Neutrophil (primary cell): ENCODE measurements around the gene PRKG1.

Source experiments
- H3K27ac ChIP-seq: fragments of 200-600 bp; sonication (generic); 2 replicates; pipeline ENCODE4 v1.5.1; 2016; ENCODE audit warnings: mild to moderate bottlenecking, moderate library complexity
- H3K27me3 ChIP-seq: fragments of 200-600 bp; sonication (generic); 2 replicates; pipeline ENCODE4 v1.6.0; 2016; ENCODE audit warnings: mild to moderate bottlenecking
- H3K36me3 ChIP-seq: fragments of 200-600 bp; sonication (generic); 2 replicates; pipeline ENCODE4 v1.5.1; 2017
- H3K4me1 ChIP-seq, 2 experiments: fragments of 200-600 bp in 1 of 2; sonication (generic) in 1 of 2; 1 replicate in 1 of 2; 2 replicates in 1 of 2; pipeline versions ENCODE4 v1.5.1 to v1.6.1; 2013 to 2016; ENCODE audit warnings: low read depth in 1 of 2, low read length in 1 of 2, mild to moderate bottlenecking in 1 of 2, moderate library complexity in 1 of 2; ENCODE audit not compliant: control insufficient read depth in 1 of 2, insufficient read depth in 1 of 2
- H3K4me3 ChIP-seq, 2 experiments: fragments of 200-600 bp in 1 of 2; sonication (generic) in 1 of 2; 1 replicate in 1 of 2; 2 replicates in 1 of 2; pipeline ENCODE4 v1.5.1; 2013 to 2016; ENCODE audit warnings: low read depth in 1 of 2, low read length in 1 of 2, mild to moderate bottlenecking in 1 of 2, moderate library complexity in 1 of 2
- H3K9me3 ChIP-seq: fragments of 200-600 bp; sonication (generic); 2 replicates; pipeline ENCODE4 v1.5.1; 2016
- TF ChIP-seq, protein P1 (sequence below): fragments of 200-600 bp; sonication (generic); IDR thresholded peaks from 2 replicates; pipeline ENCODE4 v1.5.1; 2016; ENCODE audit warnings: antibody characterized with exemption

PRKG1 gene

DNA sequence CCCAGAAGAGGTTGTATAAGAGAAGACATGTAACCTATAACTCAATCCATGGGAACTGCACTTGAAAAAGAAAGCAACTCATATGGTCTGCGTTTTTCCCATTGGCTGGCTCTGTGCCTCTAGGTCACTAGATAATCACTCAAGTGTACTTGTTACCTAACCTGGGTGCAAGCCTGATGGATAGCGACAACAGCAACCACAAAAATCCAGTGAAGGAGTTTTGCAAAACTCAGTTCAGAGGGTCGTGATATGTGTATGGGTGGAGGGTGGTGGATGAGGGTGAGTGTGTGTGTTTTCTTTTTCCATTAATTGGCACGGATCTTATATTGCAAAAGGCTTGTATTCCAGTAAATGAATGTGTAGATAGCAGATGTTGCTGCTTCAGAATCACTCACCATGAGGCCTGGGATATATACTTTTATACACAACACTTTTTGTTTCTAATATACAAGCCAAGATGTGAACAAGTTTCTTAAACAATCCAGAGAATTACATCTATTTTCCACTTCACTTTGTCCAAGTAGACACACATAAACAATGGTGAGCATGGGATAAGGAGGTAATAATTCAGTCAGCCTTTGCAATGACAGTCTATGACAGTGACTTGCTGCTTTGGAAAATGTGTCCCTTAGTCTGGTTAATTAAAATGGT is 952.9 kb downstream of the PRKG1 start:
- Histone ChIP-seq H3K36me3 (no peaks in the 10 kb centered on the region), H3K4me1 (no peaks in the 10 kb centered on the region), H3K27ac (no peak overlapping the region), H3K27me3 (no peaks in the 10 kb centered on the region), H3K4me3 (no peak overlapping the region), H3K9me3 (no peaks in the 10 kb centered on the region)
- TF ChIP-seq, protein P1, sequence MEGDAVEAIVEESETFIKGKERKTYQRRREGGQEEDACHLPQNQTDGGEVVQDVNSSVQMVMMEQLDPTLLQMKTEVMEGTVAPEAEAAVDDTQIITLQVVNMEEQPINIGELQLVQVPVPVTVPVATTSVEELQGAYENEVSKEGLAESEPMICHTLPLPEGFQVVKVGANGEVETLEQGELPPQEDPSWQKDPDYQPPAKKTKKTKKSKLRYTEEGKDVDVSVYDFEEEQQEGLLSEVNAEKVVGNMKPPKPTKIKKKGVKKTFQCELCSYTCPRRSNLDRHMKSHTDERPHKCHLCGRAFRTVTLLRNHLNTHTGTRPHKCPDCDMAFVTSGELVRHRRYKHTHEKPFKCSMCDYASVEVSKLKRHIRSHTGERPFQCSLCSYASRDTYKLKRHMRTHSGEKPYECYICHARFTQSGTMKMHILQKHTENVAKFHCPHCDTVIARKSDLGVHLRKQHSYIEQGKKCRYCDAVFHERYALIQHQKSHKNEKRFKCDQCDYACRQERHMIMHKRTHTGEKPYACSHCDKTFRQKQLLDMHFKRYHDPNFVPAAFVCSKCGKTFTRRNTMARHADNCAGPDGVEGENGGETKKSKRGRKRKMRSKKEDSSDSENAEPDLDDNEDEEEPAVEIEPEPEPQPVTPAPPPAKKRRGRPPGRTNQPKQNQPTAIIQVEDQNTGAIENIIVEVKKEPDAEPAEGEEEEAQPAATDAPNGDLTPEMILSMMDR = no peak

DNA sequence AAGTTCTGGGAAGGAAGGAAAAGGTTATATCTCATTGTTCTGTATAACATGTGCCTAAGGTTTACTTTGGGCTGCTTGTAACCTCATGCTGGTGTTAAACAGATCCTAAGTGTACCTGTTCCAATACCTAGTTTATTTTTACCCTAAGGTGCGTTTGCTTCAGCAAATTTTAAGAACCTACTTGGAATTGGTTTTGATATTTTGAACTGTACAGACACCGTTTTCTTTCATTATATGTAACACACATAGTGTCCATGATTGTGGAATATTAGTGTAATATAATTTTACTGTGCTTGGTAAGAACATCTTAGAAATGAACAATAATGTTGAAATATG is 954.2 kb downstream of the PRKG1 start:
- Histone ChIP-seq H3K27ac (no peak overlapping the region), H3K36me3 (no peaks in the 10 kb centered on the region), H3K9me3 (no peaks in the 10 kb centered on the region), H3K4me1 (no peaks in the 10 kb centered on the region), H3K4me3 (no peak overlapping the region), H3K27me3 (no peaks in the 10 kb centered on the region)
- TF ChIP-seq, protein P1 = no peak

DNA sequence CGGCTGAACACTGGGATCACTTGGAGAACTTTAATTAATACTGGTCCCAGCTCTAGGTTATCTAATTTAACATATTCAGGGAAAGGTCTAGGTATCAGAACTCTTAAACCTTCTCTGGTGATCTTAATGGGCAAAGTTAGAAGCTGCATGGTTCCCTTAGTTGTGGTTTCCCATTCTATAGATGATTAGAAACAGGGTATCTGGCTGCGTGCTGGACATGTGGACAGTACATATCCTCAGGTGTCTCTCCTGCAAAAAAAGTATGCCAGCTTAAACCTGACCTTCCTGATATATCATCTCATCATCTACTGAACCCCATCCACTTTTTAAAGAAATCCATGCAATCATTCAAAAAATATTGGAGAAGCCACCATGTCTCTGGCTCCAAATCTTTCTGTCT is 955.3 kb downstream of the PRKG1 start:
- TF ChIP-seq, protein P1 = no peak
- Histone ChIP-seq H3K4me3 (no peak overlapping the region), H3K4me1 (no peaks in the 10 kb centered on the region), H3K9me3 (no peaks in the 10 kb centered on the region), H3K27me3 (no peaks in the 10 kb centered on the region), H3K27ac (no peak overlapping the region), H3K36me3 (no peaks in the 10 kb centered on the region)

DNA sequence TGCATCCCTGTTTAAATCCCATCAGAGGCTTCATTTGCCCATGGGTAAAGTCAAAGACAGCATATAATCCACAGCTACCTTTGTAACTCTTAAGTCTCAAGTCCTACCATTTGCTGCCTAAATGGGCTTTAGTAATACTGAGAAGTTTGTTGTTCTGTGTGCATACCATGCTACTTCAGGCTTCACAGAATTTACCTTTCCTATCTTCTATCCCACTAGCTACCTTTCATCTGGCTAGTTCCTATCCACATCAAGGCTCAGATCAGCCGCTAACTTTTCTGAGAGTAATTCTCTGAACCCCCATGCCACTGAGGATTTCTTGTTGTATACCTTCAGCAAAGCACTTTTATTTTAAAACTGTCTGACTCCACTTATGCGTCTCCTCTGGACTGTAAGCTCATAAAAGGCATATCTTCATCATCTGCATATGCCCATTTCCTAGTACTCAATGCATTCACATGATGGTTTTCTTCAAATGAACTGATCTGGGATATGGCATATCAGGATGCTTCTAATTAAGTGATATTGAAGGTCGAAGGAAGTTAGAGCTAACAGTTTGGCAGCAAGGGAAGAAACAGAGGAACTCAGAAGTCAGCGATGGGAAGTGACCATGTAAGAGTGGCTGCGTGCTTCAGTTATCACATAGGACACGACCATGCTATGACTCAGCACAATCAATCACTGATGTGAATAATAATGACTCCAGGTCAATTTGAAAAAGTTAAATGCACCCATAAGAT is 955.9 kb downstream of the PRKG1 start:
- no peaks in the 10 kb centered on the region for H3K27me3 ChIP-seq
- TF ChIP-seq, protein P1 = no peak
- no peaks in the 10 kb centered on the region for H3K36me3 ChIP-seq
- H3K27ac ChIP-seq = no peak overlapping the region
- no peaks in the 10 kb centered on the region for H3K9me3 ChIP-seq
- H3K4me1 ChIP-seq = no peaks in the 10 kb centered on the region
- H3K4me3 ChIP-seq = no peak overlapping the region

DNA sequence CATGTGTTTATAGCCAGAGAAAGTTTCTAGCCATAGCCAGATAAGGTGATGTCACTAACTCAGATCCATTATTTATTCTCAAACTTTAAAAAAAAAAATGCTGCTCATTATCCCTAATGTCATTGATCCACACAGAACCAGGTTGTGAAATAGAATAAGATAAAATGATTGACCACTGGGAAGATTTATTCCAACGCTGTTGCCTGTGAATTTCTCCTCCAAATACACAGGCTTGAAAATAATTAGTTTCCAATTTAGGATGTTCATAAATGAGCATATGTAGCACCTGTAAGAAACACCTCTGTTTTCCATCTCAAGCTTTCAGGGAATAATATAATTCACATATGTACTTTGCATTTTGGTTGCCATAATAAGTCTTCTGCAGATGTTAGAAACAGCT is 956.7 kb downstream of the PRKG1 start:
- Histone ChIP-seq H3K9me3 (no peaks in the 10 kb centered on the region), H3K27ac (no peak overlapping the region), H3K27me3 (no peaks in the 10 kb centered on the region), H3K4me3 (no peak overlapping the region), H3K4me1 (no peaks in the 10 kb centered on the region), H3K36me3 (no peaks in the 10 kb centered on the region)
- TF ChIP-seq, protein P1 = no peak
